GM19099 (cell line): Measurements from ENCODE around the gene NATD1.

Source experiments
- POLR2A ChIP-seq: IDR thresholded peaks from 3 replicates; pipeline ENCODE4 v1.6.1; 2011; ENCODE audit warnings: low read depth; ENCODE audit not compliant: insufficient read length; ENCODE audit errors: extremely low read depth

Gene NATD1

DNA sequence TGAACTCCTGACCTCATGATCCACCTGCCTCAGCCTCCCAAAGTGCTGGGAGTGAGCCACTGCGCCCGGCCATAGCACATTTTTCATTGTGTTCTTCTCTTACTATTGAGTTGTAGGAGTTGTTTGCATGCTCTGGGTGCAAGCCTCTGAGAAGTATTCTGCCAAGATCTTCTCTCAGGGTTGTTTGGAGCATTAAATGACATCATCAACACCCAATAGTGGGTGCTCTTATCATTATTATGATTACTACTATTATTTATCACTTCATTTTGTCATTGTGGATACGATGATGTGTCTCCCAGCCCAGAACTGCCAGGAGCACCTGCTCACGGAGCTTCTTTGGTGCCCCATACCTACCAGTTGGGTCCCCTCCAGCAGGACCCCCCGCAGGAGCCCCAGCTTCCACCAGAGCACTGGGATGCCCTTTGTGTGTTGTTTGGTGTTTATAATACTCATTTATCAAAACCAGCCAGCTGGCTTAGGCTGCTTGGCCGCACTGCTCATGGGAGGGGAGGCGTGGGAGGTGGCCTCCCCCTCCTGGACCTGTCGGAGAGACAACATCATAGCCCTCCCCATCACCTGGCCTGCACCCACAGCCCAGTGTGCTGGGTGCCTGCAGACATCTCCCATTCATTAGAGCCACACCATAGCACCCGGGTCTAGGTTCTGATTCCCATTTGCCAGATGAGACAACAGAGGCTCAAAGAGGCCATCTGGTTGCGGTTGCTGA lies 18.4 kb upstream of the NATD1 start:
- no peak for TF ChIP-seq POLR2A

DNA sequence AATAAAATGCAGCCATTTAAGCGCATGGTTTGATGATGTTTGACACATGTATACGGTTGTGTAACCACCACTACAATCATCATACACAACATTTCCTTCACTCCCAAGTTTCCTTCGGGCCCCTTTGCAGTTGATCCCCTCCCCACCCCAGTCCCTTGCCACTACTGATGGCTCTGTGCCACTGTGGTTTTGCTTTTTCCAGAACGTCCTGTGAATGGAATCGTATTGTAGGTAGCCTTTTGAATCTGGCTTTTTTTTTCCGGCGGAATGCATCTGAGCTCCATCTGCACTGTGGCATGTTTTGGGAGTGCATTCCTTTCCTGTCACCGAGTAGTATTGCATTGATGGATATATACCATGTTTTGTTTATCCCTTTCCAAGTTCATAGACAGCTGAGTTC lies 16.2 kb upstream of the NATD1 start:
- TF ChIP-seq POLR2A = no peak

DNA sequence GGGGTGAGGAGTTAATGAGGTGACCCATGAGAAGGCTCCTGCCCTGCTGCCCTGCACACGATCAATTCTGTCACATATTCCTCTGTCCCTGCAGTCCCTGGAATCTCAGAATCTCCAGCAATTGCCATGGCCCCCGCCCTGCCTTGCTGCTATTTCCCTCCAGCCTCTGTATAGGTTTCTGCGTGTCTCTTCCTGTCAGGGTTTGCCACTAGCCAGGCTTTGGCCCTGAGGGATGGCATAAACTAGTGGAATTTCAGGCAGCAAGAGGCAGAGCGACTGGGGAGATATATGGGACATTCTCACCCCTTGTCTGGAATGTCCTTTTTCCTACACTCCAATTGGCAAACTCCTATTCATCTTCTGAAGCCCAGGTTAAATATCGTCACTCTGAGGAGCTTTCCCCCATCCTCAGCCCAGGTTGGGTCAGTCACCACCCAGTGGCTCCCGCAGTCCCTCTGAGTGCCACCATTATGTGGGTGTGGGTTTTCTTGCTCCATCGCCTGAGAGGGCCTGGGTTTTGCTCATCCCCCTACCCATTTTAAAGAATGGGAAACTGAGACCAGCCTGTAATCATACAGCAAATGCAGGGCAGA lies 15.5 kb upstream of the NATD1 start:
- TF ChIP-seq POLR2A = no peak

DNA sequence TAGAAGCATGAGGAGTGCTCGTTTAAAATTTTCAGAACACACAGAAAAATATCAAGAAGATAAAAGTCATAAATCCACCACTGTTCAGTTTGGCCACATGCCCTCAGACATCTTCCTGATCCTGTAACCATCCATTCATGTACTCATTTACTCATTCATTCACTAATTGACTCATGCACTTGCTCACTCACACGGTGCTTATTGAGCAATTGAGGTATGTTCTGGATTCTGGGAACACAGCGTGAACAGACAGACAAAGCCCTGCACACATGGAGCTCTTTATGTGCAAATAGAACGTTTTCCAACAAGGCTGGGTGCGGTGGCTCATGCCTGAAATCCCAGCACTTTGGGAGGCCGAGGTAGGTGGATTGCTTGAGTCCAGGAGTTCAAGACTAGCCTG lies 10.2 kb upstream of the NATD1 start:
- TF ChIP-seq POLR2A = no peak

DNA sequence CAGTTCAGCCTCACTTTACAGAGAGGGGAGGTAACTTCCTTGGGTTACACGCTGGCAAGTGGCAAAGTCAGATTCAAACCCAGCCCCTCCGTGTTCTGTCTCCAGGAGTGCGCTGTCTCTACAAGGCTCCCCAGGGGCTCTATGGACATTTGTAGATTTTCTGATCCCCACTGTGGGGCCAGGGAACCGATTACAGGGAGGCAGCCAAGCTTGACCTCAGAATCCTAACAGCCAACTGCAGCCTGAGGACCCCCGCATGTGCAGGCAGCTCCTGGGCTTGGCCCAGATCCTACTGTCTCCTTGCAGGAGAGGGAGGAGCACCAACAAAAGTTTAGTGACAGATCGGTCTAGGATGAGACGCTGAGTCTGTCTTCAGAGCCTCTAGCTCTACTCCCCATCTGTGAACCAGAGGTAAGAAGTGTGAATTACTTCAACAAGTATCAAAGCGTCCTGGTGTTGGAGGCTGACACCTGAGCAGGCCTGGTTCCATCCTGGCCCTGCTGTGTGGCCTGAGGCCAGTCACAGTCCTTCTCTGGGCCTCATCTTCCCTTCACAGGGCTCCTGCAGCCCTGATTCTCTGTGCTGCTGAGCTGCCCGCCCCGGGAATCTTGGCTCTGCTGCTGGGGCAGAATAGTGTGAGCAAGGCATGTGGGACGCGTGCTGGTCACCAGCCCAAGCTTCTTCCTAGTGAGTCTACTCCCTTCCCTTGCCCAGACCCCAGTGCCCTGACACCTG lies 9.2 kb upstream of the NATD1 start:
- TF ChIP-seq POLR2A = no peak

DNA sequence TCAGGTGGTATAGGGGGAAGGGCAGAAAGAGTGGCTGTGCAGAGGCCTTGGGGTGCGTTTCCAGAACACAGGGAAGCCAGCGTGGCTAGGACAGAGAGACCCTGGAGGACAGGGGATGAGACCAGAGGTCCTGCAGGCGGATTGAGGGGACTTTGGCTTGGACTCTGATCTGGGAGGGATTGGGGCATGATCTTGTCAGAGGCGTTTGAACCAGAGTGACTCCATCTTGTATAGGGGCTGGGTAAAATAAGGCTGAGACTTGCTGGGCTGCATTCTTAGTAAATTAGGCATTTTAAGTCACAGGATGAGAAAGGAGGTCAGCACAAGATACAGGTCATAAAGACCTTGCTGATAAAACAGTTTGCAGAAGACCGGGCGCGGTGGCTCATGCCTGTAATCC lies 5.4 kb upstream of the NATD1 start:
- TF ChIP-seq POLR2A = no peak

DNA sequence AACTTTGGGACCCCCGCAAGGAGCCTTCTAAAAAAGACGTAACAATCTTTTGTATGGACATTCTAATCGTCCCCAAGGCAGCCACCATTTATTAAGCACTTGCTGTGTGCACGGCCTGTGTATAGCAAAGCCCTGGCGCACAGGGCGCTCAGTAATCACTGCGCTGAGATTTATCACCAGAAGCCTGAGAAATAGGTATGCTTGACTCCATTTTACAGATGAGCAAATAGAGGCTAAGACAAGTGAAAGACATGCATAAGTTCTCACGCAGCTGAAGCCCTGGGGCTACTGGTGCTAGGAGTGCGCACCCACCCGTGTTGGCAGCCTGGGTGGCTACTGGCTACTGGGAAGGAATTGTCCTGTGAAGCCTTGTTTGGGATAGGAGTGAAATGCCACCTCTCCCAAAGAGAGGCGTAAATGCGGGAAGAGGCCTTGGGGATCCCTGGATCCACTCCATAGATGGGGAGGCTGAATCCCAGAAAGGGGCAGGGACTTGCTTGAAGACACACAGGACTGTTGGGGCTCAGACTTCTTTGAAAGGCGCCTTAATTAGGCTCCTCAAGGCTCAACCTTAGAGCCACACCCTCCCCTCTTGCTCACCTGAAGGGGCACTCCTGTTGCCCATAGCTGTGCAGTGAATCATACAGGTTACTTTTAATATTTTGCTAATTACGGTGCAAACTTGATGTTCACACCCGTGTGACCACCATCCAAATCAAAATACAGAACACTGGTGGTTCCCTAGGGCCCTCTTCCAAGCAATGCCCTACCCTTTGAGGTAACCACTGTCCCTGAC lies 634 bp upstream of the NATD1 start:
- TF ChIP-seq POLR2A = no peak

DNA sequence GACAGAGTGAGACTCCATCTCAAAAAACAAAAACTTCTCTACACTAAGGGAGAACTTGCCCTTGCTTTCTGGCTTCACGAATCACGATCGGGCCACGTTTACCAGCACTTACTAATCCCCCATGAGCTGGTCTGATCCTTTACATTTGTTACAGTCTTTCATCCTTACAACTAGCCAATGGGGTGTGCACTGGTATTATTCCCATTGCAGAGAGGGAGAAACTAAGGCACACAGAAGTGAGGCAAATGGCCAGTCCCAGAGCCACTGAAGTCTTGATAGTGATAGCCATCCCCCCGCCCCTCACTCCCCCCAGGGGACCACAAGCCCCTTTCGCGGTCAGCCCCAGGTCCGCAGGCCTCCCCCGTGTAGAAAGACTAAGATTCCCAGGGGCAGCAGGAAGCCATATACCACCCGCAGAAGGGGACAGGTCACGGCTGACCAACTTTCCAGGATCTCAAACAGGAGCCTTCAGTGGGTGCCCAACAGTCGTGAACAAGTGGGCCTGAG lies 868 bp downstream of the NATD1 start:
- no peak for TF ChIP-seq POLR2A

DNA sequence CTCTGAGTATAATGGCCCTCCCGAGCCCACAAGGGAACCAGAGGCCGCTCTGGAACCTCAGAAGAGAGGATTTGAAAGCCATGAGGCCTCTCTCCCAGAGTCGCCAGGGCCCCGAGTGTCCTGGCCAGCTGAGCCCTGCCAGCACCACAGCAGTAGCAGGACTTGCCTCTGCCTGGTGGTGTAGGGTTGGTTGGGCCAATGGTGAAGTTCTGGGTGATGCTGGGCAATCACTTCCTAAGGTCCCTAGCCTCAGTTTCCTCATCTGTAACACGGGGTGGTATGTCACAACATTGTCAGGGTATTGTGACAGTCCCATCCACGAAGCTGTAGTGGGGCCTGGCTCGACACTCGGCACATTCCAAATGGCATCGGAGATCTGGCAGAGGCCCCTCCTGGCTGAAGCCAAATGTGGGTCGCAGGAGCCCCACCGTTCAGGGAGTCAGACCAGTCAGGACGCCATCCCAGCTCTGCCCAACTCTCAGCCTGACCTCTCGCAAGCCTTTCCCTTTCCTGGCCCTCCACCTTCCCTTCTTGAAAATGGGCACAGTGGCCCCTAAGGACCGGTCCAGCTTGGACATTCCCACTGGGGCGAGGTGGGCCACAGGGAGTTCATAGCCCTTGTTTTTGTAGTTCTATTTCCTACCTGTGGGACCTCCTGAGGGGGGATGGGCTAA lies 1.7 kb downstream of the NATD1 start:
- TF ChIP-seq POLR2A = no peak

DNA sequence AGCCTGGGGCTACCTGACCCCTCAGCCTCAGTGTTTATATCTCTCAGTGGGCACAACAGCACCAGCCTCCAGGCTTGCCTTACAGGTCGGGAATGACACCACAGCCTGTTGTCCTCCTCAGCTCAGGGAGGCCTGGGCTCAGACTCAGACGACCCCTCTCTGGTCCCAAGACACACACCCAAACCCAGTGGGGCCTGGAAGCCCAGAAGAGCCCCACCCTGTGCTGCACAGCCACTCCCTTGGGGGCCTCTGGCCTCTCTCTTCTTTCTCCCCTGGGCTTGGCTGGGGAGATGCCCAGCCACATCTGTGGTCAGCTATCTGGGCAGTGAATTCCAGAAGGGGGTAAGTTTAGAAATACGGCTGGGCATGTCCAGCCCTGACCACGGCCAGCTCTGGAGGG lies 2.4 kb downstream of the NATD1 start:
- TF ChIP-seq POLR2A = no peak

DNA sequence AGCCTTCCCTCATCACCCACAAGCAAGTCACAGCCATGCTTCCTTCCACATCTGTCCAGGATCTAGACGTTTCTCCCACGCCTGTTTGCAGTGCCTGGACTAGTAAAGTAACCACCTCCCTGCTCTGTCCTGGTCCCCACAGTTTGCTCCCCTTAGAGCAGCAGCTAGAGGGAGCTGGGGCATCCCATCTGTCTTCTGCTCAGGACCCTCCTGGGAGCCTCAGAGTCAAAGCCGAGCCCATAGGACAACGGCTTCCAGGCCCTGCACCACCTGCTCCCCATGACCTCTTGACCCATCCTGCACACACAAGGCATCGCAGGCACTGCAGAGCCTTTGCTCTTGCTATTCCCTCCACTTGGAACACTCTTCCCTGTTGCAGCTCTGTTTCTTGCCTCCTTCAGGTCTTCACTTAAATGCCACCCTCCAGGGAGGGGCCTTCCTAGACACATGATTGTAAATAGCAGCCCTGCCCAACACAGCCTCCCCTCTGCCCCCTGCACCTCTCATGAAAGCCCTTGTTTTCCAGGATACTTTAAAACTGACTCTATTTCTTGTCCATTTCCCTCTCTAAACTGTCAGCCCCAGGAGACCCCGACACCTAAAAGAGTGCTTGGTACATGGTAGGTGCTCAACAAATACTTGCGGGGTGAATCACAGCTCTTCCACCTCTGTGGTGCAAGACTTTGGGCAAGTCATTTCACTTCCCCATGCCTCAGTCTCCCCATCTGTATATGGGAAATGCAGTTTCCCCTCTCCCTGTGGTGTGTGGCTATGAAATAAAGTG lies 3.1 kb downstream of the NATD1 start:
- TF ChIP-seq POLR2A = no peak

DNA sequence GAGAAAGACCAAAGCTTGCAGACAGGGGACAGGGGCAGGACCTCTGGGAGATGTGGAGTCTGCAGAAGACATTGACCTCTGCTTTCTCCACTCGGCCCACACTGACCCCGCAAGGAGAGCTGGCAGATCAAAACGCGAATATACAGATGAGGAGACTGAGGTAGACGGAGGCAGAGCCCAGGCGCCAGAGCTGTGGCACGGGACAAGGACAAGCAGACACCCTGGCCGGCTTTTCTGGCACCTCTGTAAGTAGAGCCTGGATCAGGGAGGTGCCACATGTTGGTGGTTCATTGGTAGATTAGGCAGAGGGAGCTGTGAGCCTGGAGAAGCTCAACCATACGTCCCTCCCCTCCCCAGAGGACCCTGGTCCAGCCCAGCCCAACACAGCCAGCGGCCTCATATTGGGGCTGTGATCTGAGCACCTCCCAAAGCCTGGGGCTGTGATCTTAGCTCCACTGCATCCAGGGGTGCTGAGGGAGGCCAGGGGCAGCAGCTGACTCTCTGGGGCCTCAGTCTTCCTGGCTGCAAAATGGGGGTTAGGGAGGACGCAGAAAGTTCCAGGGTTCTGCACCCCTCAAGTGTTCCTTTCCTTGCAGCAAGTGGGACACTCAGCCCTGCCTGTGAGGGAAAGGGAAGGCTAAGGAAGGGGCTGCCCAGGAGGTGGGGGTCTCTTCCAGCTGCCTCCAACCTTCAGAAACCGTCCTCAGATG lies 4.0 kb downstream of the NATD1 start:
- no peak for TF ChIP-seq POLR2A

DNA sequence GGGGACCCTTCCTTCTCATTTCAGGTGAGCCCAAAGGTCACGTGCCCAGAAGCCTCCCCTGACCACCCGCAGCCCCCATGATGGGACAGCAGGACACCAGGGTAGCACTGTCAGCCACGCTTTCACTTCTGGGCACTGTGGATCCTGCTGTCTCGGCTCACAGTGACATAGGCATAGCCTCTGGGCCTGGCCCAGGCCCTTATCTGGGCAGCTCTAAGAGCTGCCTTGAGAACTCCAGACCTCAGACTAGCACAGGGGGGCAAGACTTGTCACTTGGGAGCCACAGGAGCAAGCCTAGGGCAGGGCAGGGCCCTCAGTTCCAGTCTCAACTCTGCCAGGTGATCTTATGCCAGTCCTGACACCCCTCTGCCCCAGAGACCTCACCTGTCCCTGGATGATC lies 4.7 kb downstream of the NATD1 start:
- TF ChIP-seq POLR2A = no peak

DNA sequence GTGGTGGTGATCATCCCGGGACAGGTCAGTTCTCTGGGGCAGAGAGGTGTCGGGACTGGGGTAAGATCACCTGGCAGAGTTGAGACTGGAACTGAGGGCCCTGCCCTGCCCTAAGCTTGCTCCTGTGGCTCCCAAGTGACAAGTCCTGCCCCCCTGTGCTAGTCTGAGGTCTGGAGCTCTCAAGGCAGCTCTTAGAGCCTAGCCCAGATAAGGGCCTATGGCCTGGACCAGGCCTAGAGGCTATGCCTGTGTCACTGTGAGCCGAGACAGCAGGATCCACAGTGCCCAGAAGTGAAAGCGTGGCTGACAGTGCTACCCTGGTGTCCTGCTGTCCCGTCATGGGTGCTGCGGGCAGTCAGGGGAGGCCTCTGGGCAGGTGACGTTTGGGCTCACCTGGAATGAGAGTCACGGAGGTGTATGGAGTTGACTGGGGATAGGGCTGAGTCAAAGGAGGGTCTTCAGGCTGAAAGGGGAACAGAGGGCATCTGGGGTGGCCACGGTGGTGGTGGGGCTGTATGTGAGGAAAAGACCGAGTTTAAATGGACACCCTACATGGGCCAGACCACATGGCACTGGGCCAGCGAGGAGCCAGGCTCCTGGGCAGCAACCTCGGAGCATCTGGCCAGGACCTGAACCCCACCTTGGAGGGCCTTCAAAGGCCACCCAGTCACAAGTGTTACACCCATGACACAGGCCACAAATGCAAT lies 5.5 kb downstream of the NATD1 start:
- no peak for TF ChIP-seq POLR2A
